Karpas-422 (cell line): ENCODE results near the gene UNC93B1. TPM values are rescaled to one million over a fixed set of nuclear protein-coding genes. Genes with fewer than 3 reads are reported as not detected.

Source experiments
- DNase-seq: peaks from one replicate; pipeline ENCODE4 v3.0.0-alpha.2; 2015
- H2AFZ ChIP-seq: fragments of 200-600 bp; sonication (generic); 2 replicates; pipeline ENCODE4 v1.6.1; 2014; ENCODE audit warnings: antibody characterized with exemption, low read length, mixed read lengths
- H3K27ac ChIP-seq: fragments of 200-600 bp; sonication (generic); 2 replicates; pipeline ENCODE4 v1.5.1; 2014; ENCODE audit warnings: mild to moderate bottlenecking, low read length, moderate library complexity
- H3K27me3 ChIP-seq: fragments of 200-600 bp; sonication (generic); 2 replicates; pipeline ENCODE4 v1.6.1; 2014; ENCODE audit warnings: low read length, mixed read lengths
- H3K36me3 ChIP-seq: fragments of 200-600 bp; sonication (generic); 2 replicates; pipeline ENCODE4 v1.6.1; 2014; ENCODE audit warnings: low read length, mixed read lengths; ENCODE audit not compliant: insufficient read depth
- H3K4me1 ChIP-seq: fragments of 200-600 bp; sonication (generic); 2 replicates; pipeline ENCODE4 v1.6.1; 2014; ENCODE audit warnings: mild to moderate bottlenecking, low read length, mixed read lengths
- H3K4me2 ChIP-seq: fragments of 200-600 bp; sonication (generic); 2 replicates; pipeline ENCODE4 v1.6.1; 2014; ENCODE audit warnings: low read length, low read depth, mild to moderate bottlenecking; ENCODE audit not compliant: poor library complexity, severe bottlenecking
- H3K4me3 ChIP-seq: fragments of 200-600 bp; sonication (generic); 2 replicates; pipeline ENCODE4 v1.5.1; 2014; ENCODE audit warnings: mild to moderate bottlenecking, antibody characterized with exemption, low read length, mixed read lengths
- H3K79me2 ChIP-seq: fragments of 200-600 bp; sonication (generic); 2 replicates; pipeline ENCODE4 v1.6.1; 2014; ENCODE audit warnings: mild to moderate bottlenecking, low read length, mixed read lengths
- H3K9ac ChIP-seq: fragments of 200-600 bp; sonication (generic); 2 replicates; pipeline ENCODE4 v1.6.0; 2014; ENCODE audit warnings: low read length
- H3K9me2 ChIP-seq: fragments of 200-600 bp; sonication (generic), shearing (Covaris generic); replicated peaks from 2 replicates; pipeline ENCODE4 v1.6.0; 2014; ENCODE audit warnings: mild to moderate bottlenecking, low read length, moderate library complexity; ENCODE audit not compliant: insufficient read depth
- H3K9me3 ChIP-seq: fragments of 300-700, 200-600 bp; sonication (generic); 2 replicates; pipeline ENCODE4 v1.6.1; 2014; ENCODE audit warnings: low read length, mixed read lengths
- H4K20me1 ChIP-seq: fragments of 200-600 bp; sonication (generic); 2 replicates; pipeline ENCODE4 v1.6.1; 2014; ENCODE audit warnings: mild to moderate bottlenecking, antibody characterized with exemption, low read length, low read depth; ENCODE audit not compliant: insufficient read depth
- total RNA-seq: library from RNA; depleted of rRNA; stranded (reverse); fragments of >200 nt; shearing (Covaris generic); gene quantifications from 2 replicates; pipeline ENCODE4 v1.2.3, GENCODE V29; 2014; ENCODE audit warnings: low replicate concordance

Gene UNC93B1
- total RNA-seq, 1 experiment from 2014 or later = 71.1 TPM

- H2AFZ ChIP-seq = no peak within 1 kb of the TSS; the same call in 1 of the 2 replicates
Measured at GRCh38 chr11:68010090-68011041, 6.5 kb upstream of the UNC93B1 start, which contains the start of gene ALDH3B1. Gene ALDH3B1 (plus strand): TSS chr11:68010327. CDS start chr11:68015298, 4,971 bp downstream.

GRCh38 chr11:68009391-68010089 is 5.6 kb upstream of the UNC93B1 start:
- H3K4me1 ChIP-seq = peaks cover 25% of the 10 kb centered on the region
- no peaks in the 10 kb centered on the region for H3K9me2 ChIP-seq
- H3K79me2 ChIP-seq = no peaks in the 10 kb centered on the region
- peak overlapping the region; percentile 35 for H3K9ac ChIP-seq
- H2AFZ ChIP-seq = no peak overlapping the region; the same call in 1 of the 2 replicates
- H3K4me2 ChIP-seq = peak overlapping the region; percentile 58
- H3K27ac ChIP-seq = no peak overlapping the region
- no peaks in the 10 kb centered on the region for H4K20me1 ChIP-seq
- DNase-seq = peak; percentile 77
- H3K9me3 ChIP-seq = no peaks in the 10 kb centered on the region
- no peaks in the 10 kb centered on the region for H3K27me3 ChIP-seq
- H3K36me3 ChIP-seq = no peaks in the 10 kb centered on the region
- H3K4me3 ChIP-seq = no peak overlapping the region

More at GRCh38 chr11:68010090-68011041, 6.5 kb upstream of the UNC93B1 start, which contains the start of gene ALDH3B1:
- H3K9me3 ChIP-seq = no peaks in the 10 kb centered on the region
- no peaks in the 10 kb centered on the region for H3K9me2 ChIP-seq
- no peaks in the 10 kb centered on the region for H3K79me2 ChIP-seq
- no peak within 1 kb of the TSS for H3K4me3 ChIP-seq
- DNase-seq = peak; percentile 78
- H3K9ac ChIP-seq = peak within 1 kb of the TSS; percentile 35
- no peak within 1 kb of the TSS for H3K27ac ChIP-seq
- H3K27me3 ChIP-seq = no peaks in the 10 kb centered on the region
- H3K4me2 ChIP-seq = peak within 1 kb of the TSS; percentile 58
- peaks cover 25% of the 10 kb centered on the region for H3K4me1 ChIP-seq
- H4K20me1 ChIP-seq = no peaks in the 10 kb centered on the region
- H3K36me3 ChIP-seq = no peaks in the 10 kb centered on the region

GRCh38 chr11:68008381-68009337 is 4.8 kb upstream of the UNC93B1 start:
- H3K4me1 ChIP-seq = peaks cover 29% of the 10 kb centered on the region
- no peaks in the 10 kb centered on the region for H3K27me3 ChIP-seq
- no peaks in the 10 kb centered on the region for H4K20me1 ChIP-seq
- DNase-seq = peak; percentile 43
- peak overlapping the region; percentile 58 for H3K4me2 ChIP-seq
- H3K27ac ChIP-seq = no peak overlapping the region
- H3K36me3 ChIP-seq = no peaks in the 10 kb centered on the region
- H3K9me2 ChIP-seq = no peaks in the 10 kb centered on the region
- H3K9ac ChIP-seq = no peak overlapping the region
- no peak overlapping the region for H2AFZ ChIP-seq
- no peak overlapping the region for H3K4me3 ChIP-seq
- no peaks in the 10 kb centered on the region for H3K79me2 ChIP-seq
- H3K9me3 ChIP-seq = no peaks in the 10 kb centered on the region

GRCh38 chr11:68007498-68008380 is 3.8 kb upstream of the UNC93B1 start:
- no peak overlapping the region for H2AFZ ChIP-seq
- H3K27ac ChIP-seq = no peak overlapping the region
- no peaks in the 10 kb centered on the region for H3K27me3 ChIP-seq
- H3K9me2 ChIP-seq = no peaks in the 10 kb centered on the region
- H3K9me3 ChIP-seq = no peaks in the 10 kb centered on the region
- H3K9ac ChIP-seq = no peak overlapping the region
- no peak overlapping the region for H3K4me2 ChIP-seq
- H3K4me1 ChIP-seq = peaks cover 31% of the 10 kb centered on the region
- no peak for DNase-seq
- peaks cover 6% of the 10 kb centered on the region; the same call in 1 of the 2 replicates for H3K79me2 ChIP-seq
- H3K36me3 ChIP-seq = no peaks in the 10 kb centered on the region
- H4K20me1 ChIP-seq = no peaks in the 10 kb centered on the region
- no peak overlapping the region for H3K4me3 ChIP-seq

GRCh38 chr11:68006606-68007166 is 2.8 kb upstream of the UNC93B1 start:
- Histone ChIP-seq H3K27me3 (no peaks in the 10 kb centered on the region), H3K4me3 (no peak overlapping the region), H3K4me2 (no peak overlapping the region), H4K20me1 (no peaks in the 10 kb centered on the region), H3K9ac (no peak overlapping the region), H3K4me1 (peaks cover 42% of the 10 kb centered on the region), H2AFZ (no peak overlapping the region), H3K79me2 (peaks cover 13% of the 10 kb centered on the region), H3K9me3 (no peaks in the 10 kb centered on the region), H3K9me2 (no peaks in the 10 kb centered on the region), H3K27ac (no peak overlapping the region), H3K36me3 (no peaks in the 10 kb centered on the region)
- DNase-seq = peak; percentile 41

- DNase-seq = no peak
- Histone ChIP-seq H3K9me3 (no peaks in the 10 kb centered on the region), H3K27me3 (no peaks in the 10 kb centered on the region), H3K9me2 (no peaks in the 10 kb centered on the region), H3K4me3 (peak overlapping the region; percentile 96), H3K9ac (peak overlapping the region; percentile 89), H2AFZ (no peak overlapping the region), H3K36me3 (no peaks in the 10 kb centered on the region), H3K27ac (no peak overlapping the region), H3K79me2 (peaks cover 13% of the 10 kb centered on the region), H3K4me2 (peak overlapping the region; percentile 80), H3K4me1 (peaks cover 34% of the 10 kb centered on the region), H4K20me1 (no peaks in the 10 kb centered on the region)
Measured at GRCh38 chr11:68004551-68005335, 846 bp upstream of the UNC93B1 start.
